Measurements from ENCODE around the gene SIRPG. TPM values are rescaled to one million over a fixed set of nuclear protein-coding genes. Genes with fewer than 3 reads are reported as not detected.

The SIRPG gene
- total RNA-seq, 1 experiment from 2014 or later: not detected

- no peak overlapping the region for H3K4me3 ChIP-seq (ENCODE audit: low read length)
- H3K4me1 ChIP-seq (ENCODE audit: low read length): no peaks in the 10 kb centered on the region
- no peaks in the 10 kb centered on the region for H3K27me3 ChIP-seq (ENCODE audit: low read length)
- no peak overlapping the region for H3K4me2 ChIP-seq (ENCODE audit: low read depth, low read length, poor library complexity, severe bottlenecking)
- no peaks in the 10 kb centered on the region for H3K79me2 ChIP-seq (ENCODE audit: low read length)
- H3K9ac ChIP-seq (ENCODE audit: low read length): no peak overlapping the region
- no peaks in the 10 kb centered on the region for H4K20me1 ChIP-seq (ENCODE audit: insufficient read depth, low read depth, low read length)
- no peak overlapping the region for H2AFZ ChIP-seq (ENCODE audit: low read length)
- no peak overlapping the region for H3K27ac ChIP-seq (ENCODE audit: low read length)
- no peak for DNase-seq
- no peaks in the 10 kb centered on the region for H3K36me3 ChIP-seq (ENCODE audit: insufficient read depth, low read length)
- H3K9me3 ChIP-seq (ENCODE audit: low read length): no peaks in the 10 kb centered on the region
- H3K9me2 ChIP-seq (replicated peaks; ENCODE audit: insufficient read depth, low read length): no peaks in the 10 kb centered on the region
These were observed 69.6 kb downstream of the SIRPG start for GRCh38 chr20:1587781-1588532.

- Histone ChIP-seq H3K9ac (ENCODE audit: low read length) (no peak overlapping the region), H2AFZ (ENCODE audit: low read length) (no peak overlapping the region), H3K9me3 (ENCODE audit: low read length) (no peaks in the 10 kb centered on the region), H3K9me2 (replicated peaks; ENCODE audit: insufficient read depth, low read length) (no peaks in the 10 kb centered on the region), H3K27ac (ENCODE audit: low read length) (no peak overlapping the region), H3K79me2 (ENCODE audit: low read length) (no peaks in the 10 kb centered on the region), H4K20me1 (ENCODE audit: insufficient read depth, low read depth, low read length) (no peaks in the 10 kb centered on the region), H3K27me3 (ENCODE audit: low read length) (no peaks in the 10 kb centered on the region), H3K4me2 (ENCODE audit: low read depth, low read length, poor library complexity, severe bottlenecking) (no peak overlapping the region), H3K4me1 (ENCODE audit: low read length) (no peaks in the 10 kb centered on the region), H3K4me3 (ENCODE audit: low read length) (no peak overlapping the region), H3K36me3 (ENCODE audit: insufficient read depth, low read length) (no peaks in the 10 kb centered on the region)
- no peak for DNase-seq
These were observed 78.1 kb downstream of the SIRPG start for GRCh38 chr20:1579488-1579887.

Small RNA genes within 50 kb of the gene (small RNA-seq; reads per million reads assigned to genes)
- gene AL109809.3 (not detected), gene RN7SL561P (not detected)

Other genes starting within 250 kb of the SIRPG start
- 19.4 and 20.9 TPM in 2 replicates for gene NSFL1C, start 190.9 kb downstream of the SIRPG start, total RNA-seq (2014; rRNA removed; shearing (Covaris generic); ENCODE audit: low replicate concordance)
- gene SIRPB2, start 166.4 kb downstream of the SIRPG start, total RNA-seq (2014; rRNA removed; shearing (Covaris generic); ENCODE audit: low replicate concordance): not detected in 2 replicates
- gene SIRPD, start 100.1 kb downstream of the SIRPG start, total RNA-seq (2014; rRNA removed; shearing (Covaris generic); ENCODE audit: low replicate concordance): not detected in 2 replicates
- 0.18 and 0.45 TPM in 2 replicates for gene SIRPB1, start 37.8 kb downstream of the SIRPG start, total RNA-seq (2014; rRNA removed; shearing (Covaris generic); ENCODE audit: low replicate concordance)
- 0.30 and 0.36 TPM in 2 replicates for gene SIRPA, start 237.6 kb upstream of the SIRPG start, total RNA-seq (2014; rRNA removed; shearing (Covaris generic); ENCODE audit: low replicate concordance)